K562 (cell line): Measurements from ENCODE around the gene TMCC2. TPM values are rescaled to one million over a fixed set of nuclear protein-coding genes. Genes with fewer than 3 reads are reported as not detected.
A peak's percentile ranks its signal among the peaks of the same experiment; 100 is the strongest.

Experiments
- ATAC-seq: fragments of 200-7000 bp; cut with Tn5 transposase; 3 replicates; pipeline ENCODE4 v1.9.1; 2020; ENCODE audit warnings: moderate library complexity
- BruUV-seq: library from RNA; stranded (reverse); fragments of 400-500 nt; replicated peaks from 2 replicates; lab custom pipeline; 2021; lab: Mats Ljungman, UMichigan
- CTCF ChIA-PET: fragments of 300-600 bp; formaldehyde crosslinking; extraction: SDS; loops from one replicate; lab custom pipeline; 2021; ENCODE audit warnings: low intra/inter-chr PET ratio; lab: Yijun Ruan, JAX
- POLR2A ChIA-PET: fragments of 300-600, 350-650 bp; sonication (Branson Sonifier 250); formaldehyde crosslinking; extraction: SDS; loops from one replicate; lab custom pipeline; 2021; ENCODE audit warnings: antibody characterized with exemption, inconsistent platforms; lab: Yijun Ruan, JAX
- DNase-seq, 4 experiments: peaks; one replicate each; pipeline versions ENCODE4 v3.0.0 to v3.0.0-alpha.2; 2011 to 2018; ENCODE audit warnings: low spot score in 3 of 4, mixed read lengths in 3 of 4; ENCODE audit errors: extremely low read depth in 1 of 4
- FAIRE-seq: peaks from 2 replicates; lab custom pipeline; 2011; peaks lifted over from hg19 to GRCh38; lab: Jason Lieb, UNC
- H2AFZ ChIP-seq: 2 replicates; pipeline ENCODE4 v1.6.0; 2011; ENCODE audit warnings: low read depth, low read length, control low read depth, inconsistent platforms
- H3K27ac ChIP-seq: fragments of 200-600 bp; 3 replicates; pipeline ENCODE4 v1.8.0; 2011; ENCODE audit warnings: low read depth, mild to moderate bottlenecking, control low read depth, inconsistent platforms, low read length, moderate library complexity, mixed read lengths; ENCODE audit errors: extremely low read depth
- H3K27me3 ChIP-seq, 2 experiments: fragments of 300-600 bp in 1 of 2; 2 replicates in 1 of 2; 3 replicates in 1 of 2; pipeline versions ENCODE4 v1.6.0 to v1.8.0; 2011; ENCODE audit warnings: inconsistent platforms in 2 of 2, low read length in 2 of 2, mild to moderate bottlenecking in 1 of 2, mixed read lengths in 1 of 2, moderate library complexity in 1 of 2; ENCODE audit not compliant: control insufficient read depth in 2 of 2, insufficient read depth in 2 of 2
- H3K36me3 ChIP-seq: fragments of 300-600 bp; 3 replicates; pipeline ENCODE4 v1.8.0; 2011; ENCODE audit warnings: mild to moderate bottlenecking, low read length, inconsistent platforms; ENCODE audit not compliant: control insufficient read depth, insufficient read depth
- H3K4me1 ChIP-seq, 2 experiments: fragments of 200-600 bp in 1 of 2; replicated peaks in 1 of 2; 2 replicates in 1 of 2; 3 replicates in 1 of 2; pipeline versions ENCODE4 v1.5.1 to v1.8.0; 2011; ENCODE audit warnings: inconsistent platforms in 2 of 2, low read length in 2 of 2, mild to moderate bottlenecking in 1 of 2, mixed read lengths in 1 of 2, moderate library complexity in 1 of 2; ENCODE audit not compliant: control insufficient read depth in 2 of 2, insufficient read depth in 2 of 2
- H3K4me2 ChIP-seq: 2 replicates; pipeline ENCODE4 v1.6.1; 2011; ENCODE audit warnings: low read length, control low read depth, inconsistent platforms, mixed read lengths; ENCODE audit not compliant: insufficient read depth
- H3K4me3 ChIP-seq: fragments of 200-600 bp; sonication (generic), shearing (Covaris generic); 2 replicates; pipeline ENCODE4 v1.5.1; 2016; ENCODE audit warnings: control low read depth, inconsistent platforms
- H3K79me2 ChIP-seq: fragments of 200-600 bp; 3 replicates; pipeline ENCODE4 v1.8.0; 2011; ENCODE audit warnings: low read length, inconsistent platforms; ENCODE audit not compliant: control insufficient read depth, insufficient read depth
- H3K9ac ChIP-seq, 2 experiments: 2 replicates each; pipeline versions ENCODE4 v1.6.0 to v1.6.1; 2011; ENCODE audit warnings: low read depth in 2 of 2, low read length in 2 of 2, control low read depth in 1 of 2, inconsistent platforms in 1 of 2, mild to moderate bottlenecking in 1 of 2, mixed read lengths in 1 of 2; ENCODE audit not compliant: insufficient read depth in 1 of 2
- H3K9me1 ChIP-seq: one replicate; pipeline ENCODE4 v1.6.0; 2011; ENCODE audit warnings: inconsistent platforms, mild to moderate bottlenecking, low read length, moderate library complexity; ENCODE audit not compliant: control insufficient read depth, insufficient read depth
- H3K9me3 ChIP-seq: replicated peaks from 2 replicates; pipeline ENCODE4 v1.5.1; 2011; ENCODE audit warnings: low read depth, low read length, inconsistent platforms; ENCODE audit not compliant: control insufficient read depth, insufficient read depth
- H4K20me1 ChIP-seq: replicated peaks from 2 replicates; pipeline ENCODE4 v1.6.1; 2011; ENCODE audit warnings: low read length, inconsistent platforms, mixed read lengths; ENCODE audit not compliant: control insufficient read depth, insufficient read depth
- POLR2H ChIP-seq: IDR thresholded peaks from 2 replicates; pipeline ENCODE4 v1.6.1; 2016; ENCODE audit warnings: missing genetic modification characterization, low read depth, mild to moderate bottlenecking, control low read depth, missing compliant biosample characterization, moderate library complexity
- RFX1 ChIP-seq: fragments of 450-650 bp; IDR thresholded peaks from 2 replicates; pipeline ENCODE4 v1.6.1; 2016; ENCODE audit warnings: mild to moderate bottlenecking, moderate library complexity
- in situ Hi-C: fragments of 300-500 bp; cut with MboI; formaldehyde crosslinking; loops from 4 replicates; pipeline ENCODE4 v1.15.0; 2018; ENCODE audit warnings: inconsistent platforms, mixed read lengths
- intact Hi-C: fragments of 100-400 bp; cut with micrococcal nuclease; formaldehyde crosslinking; loops from 2 replicates; pipeline ENCODE4 v1.14.2; 2022
- polyA plus RNA-seq, 8 experiments: library from polyadenylated mRNA; depleted of rRNA in 4 of 8; stranded (reverse) in 5 of 8; unstranded in 3 of 8; fragments of >200 nt; fragmentation: Nextera tagmentation in 2 of 8; fragmentation: Illumina TruSeq in 1 of 8; extraction: Ambion mirVana in 2 of 8; extraction: Trizol in 1 of 8; gene quantifications; 2 replicates each; pipeline versions ENCODE4 v1.2.1 to v1.2.3, GENCODE V29; 2011 to 2014; ENCODE audit warnings: inconsistent platforms in 1 of 8, missing spikeins in 1 of 8
- total RNA-seq, 7 experiments: library from RNA; depleted of rRNA in 6 of 7; stranded (reverse); fragments of >200 nt in 6 of 7; fragmentation: Illumina TruSeq in 2 of 7; extraction: Trizol in 2 of 7; gene quantifications; 2 replicates each; pipeline versions ENCODE4 v1.2.1 to v1.2.3, GENCODE V29; 2011 to 2021; ENCODE audit warnings: low replicate concordance in 1 of 7
- TF ChIP-seq, protein P1 (sequence below): fragments of 450-650 bp; IDR thresholded peaks from 2 replicates; pipeline ENCODE4 v1.6.1; 2016; ENCODE audit warnings: low read depth

The TMCC2 gene
- total and polyA plus RNA-seq, 9 of the 15 experiments (the other 6 are each of a cell fraction or from before 2014, with no cell fraction given) = 0.06 to 1.8 (median 0.98) TPM

DNA sequence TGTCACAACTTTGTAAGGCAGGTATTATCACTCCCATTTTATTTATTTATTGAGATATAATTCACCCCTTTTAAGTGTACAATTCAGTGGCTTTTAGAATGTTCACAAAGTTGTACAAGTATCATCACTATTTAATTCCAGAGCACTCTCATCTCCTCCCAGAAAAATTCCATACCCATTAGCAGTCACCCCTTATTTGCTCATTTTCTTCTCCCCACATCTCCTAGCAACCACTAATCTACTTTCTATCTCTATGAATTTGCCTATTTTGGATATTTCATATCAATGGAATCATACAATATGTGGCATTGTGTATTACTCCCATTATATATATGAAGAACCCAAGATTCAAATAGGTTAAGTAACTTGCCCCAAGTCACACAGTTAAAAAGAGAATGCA is 23.2 kb upstream of the TMCC2 start:
- in situ Hi-C loops = no loop called here
- no TSS peak for BruUV-seq
- H4K20me1 ChIP-seq = no peaks in the 10 kb centered on the region; the same call in 1 of the 2 replicates
- ChIA-PET POLR2A (interaction anchor here (1.2 to 3.8 kb wide), 3 partner anchors 10 to 13 kb away, joined by 4 to 28 read pairs (median 7); no protein-coding TSS in a partner anchor), CTCF (no interaction called here)
- peaks cover 0 to 19% of the 10 kb centered on the region in 2 experiments; a peak in 4 of 5 replicates for H3K4me1 ChIP-seq
- FAIRE-seq (no peak), ATAC-seq (no peak), DNase-seq (no peak)
- no peaks in the 10 kb centered on the region for H3K27me3 ChIP-seq
- H3K9me3 ChIP-seq = no peaks in the 10 kb centered on the region
- no peak overlapping the region for H3K4me3 ChIP-seq
- TF ChIP-seq POLR2H (0 out of 2 replicates have a peak, but pooled peaks have one; percentile 19), RFX1 (peak; percentile 56)
- TF ChIP-seq, protein P1, sequence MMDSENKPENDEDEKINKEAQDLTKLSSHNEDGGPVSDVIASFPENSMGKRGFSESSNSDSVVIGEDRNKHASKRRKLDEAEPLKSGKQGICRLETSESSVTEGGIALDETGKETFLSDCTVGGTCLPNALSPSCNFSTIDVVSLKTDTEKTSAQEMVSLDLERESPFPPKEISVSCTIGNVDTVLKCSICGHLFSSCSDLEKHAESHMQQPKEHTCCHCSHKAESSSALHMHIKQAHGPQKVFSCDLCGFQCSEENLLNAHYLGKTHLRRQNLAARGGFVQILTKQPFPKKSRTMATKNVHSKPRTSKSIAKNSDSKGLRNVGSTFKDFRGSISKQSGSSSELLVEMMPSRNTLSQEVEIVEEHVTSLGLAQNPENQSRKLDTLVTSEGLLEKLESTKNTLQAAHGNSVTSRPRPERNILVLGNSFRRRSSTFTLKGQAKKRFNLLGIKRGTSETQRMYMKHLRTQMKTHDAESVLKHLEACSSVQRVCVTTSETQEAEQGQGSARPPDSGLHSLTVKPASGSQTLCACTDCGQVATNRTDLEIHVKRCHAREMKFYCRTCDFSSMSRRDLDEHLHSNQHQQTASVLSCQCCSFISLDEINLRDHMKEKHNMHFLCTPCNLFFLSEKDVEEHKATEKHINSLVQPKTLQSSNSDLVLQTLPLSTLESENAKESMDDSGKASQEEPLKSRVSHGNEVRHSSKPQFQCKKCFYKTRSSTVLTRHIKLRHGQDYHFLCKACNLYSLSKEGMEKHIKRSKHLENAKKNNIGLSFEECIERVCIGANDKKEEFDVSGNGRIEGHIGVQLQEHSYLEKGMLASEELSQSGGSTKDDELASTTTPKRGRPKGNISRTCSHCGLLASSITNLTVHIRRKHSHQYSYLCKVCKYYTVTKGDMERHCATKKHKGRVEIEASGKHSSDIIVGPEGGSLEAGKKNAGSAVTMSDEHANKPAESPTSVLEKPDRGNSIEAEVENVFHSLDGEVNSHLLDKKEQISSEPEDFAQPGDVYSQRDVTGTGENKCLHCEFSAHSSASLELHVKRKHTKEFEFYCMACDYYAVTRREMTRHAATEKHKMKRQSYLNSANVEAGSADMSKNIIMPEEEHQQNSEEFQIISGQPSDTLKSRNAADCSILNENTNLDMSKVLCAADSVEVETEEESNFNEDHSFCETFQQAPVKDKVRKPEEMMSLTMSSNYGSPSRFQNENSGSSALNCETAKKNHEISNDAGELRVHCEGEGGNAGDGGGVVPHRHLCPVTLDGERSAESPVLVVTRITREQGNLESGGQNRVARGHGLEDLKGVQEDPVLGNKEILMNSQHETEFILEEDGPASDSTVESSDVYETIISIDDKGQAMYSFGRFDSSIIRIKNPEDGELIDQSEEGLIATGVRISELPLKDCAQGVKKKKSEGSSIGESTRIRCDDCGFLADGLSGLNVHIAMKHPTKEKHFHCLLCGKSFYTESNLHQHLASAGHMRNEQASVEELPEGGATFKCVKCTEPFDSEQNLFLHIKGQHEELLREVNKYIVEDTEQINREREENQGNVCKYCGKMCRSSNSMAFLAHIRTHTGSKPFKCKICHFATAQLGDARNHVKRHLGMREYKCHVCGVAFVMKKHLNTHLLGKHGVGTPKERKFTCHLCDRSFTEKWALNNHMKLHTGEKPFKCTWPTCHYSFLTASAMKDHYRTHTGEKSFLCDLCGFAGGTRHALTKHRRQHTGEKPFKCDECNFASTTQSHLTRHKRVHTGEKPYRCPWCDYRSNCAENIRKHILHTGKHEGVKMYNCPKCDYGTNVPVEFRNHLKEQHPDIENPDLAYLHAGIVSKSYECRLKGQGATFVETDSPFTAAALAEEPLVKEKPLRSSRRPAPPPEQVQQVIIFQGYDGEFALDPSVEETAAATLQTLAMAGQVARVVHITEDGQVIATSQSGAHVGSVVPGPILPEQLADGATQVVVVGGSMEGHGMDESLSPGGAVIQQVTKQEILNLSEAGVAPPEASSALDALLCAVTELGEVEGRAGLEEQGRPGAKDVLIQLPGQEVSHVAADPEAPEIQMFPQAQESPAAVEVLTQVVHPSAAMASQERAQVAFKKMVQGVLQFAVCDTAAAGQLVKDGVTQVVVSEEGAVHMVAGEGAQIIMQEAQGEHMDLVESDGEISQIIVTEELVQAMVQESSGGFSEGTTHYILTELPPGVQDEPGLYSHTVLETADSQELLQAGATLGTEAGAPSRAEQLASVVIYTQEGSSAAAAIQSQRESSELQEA = no peak
- H3K9me1 ChIP-seq = no peaks in the 10 kb centered on the region
- H3K79me2 ChIP-seq = peaks cover 36% of the 10 kb centered on the region
- no peak overlapping the region for H2AFZ ChIP-seq
- intact Hi-C loops = no loop called here
- H3K27ac ChIP-seq = no peak overlapping the region
- H3K9ac ChIP-seq = no peak overlapping the region
- no peaks in the 10 kb centered on the region for H3K36me3 ChIP-seq
- no peak overlapping the region for H3K4me2 ChIP-seq
